ENCODE data around the gene STRADA.

Gene STRADA, protein sequence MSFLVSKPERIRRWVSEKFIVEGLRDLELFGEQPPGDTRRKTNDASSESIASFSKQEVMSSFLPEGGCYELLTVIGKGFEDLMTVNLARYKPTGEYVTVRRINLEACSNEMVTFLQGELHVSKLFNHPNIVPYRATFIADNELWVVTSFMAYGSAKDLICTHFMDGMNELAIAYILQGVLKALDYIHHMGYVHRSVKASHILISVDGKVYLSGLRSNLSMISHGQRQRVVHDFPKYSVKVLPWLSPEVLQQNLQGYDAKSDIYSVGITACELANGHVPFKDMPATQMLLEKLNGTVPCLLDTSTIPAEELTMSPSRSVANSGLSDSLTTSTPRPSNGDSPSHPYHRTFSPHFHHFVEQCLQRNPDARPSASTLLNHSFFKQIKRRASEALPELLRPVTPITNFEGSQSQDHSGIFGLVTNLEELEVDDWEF

DNA sequence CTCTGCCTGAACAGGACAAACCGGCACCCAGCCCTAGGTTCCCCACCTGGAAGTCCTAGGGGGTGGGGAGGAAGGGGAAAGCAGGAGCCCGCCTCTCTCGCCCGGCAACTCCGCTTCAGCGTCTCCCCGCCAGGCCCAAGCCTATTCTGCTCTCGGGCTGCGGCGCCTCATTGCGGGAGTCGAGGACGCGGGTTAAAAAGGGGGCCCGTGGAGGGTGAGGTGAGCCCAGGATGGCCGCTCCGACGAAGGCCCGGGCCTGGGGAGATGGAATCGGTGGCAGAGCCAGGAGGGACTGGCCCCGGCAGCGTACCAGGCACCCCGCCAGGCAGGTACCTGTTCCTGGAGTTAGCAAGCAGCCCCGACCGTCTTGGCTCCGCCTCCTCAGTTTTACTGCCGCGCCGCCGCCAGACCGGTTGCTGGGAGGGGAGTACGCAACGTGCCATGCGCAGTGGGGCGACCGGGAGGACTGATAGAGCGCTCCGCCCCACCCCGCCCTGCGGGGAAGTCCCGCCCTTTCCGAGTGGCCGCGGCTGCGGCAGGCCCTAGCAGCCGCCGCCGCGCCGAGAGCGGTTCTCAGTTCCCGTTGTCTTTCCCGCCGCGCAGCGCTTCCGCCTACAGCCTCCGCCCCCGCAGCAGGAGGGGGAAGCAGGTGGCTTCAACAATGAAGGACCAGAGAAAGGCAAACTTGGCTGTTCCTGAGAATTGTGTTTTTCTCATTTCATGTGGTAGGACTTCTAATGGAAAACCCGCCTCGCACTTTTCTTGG is at the start of gene STRADA:
Gene STRADA (minus strand): TSS at position 392 of the 766 bp plus-strand sequence. CDS start 13,430 bp downstream, outside the sequence.
- peak; percentile 97 to 99 for DNase-seq (ENCODE audit: extremely low read depth in 1 of 2, low read depth in 1 of 2)

DNA sequence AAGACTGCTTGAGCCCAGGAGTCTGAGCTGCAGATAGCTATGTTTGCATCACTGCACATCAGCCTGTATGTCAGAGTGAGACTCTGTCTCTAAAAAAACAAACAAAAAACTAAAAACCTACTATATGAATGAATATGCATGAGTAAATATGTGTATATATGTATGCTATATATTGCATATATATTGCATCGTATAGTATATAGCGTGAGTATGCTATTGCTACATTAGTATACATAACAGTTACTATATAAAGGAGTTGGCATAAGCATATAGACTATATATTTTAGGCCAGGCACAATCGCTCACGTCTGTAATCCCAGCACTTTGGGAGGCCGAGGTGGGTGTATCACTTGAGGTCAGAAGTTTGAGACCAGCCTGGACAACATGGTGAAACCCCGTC is 48.5 kb upstream of the STRADA start:
- DNase-seq (ENCODE audit: extremely low read depth in 1 of 2, low read depth in 1 of 2) = no peak

DNA sequence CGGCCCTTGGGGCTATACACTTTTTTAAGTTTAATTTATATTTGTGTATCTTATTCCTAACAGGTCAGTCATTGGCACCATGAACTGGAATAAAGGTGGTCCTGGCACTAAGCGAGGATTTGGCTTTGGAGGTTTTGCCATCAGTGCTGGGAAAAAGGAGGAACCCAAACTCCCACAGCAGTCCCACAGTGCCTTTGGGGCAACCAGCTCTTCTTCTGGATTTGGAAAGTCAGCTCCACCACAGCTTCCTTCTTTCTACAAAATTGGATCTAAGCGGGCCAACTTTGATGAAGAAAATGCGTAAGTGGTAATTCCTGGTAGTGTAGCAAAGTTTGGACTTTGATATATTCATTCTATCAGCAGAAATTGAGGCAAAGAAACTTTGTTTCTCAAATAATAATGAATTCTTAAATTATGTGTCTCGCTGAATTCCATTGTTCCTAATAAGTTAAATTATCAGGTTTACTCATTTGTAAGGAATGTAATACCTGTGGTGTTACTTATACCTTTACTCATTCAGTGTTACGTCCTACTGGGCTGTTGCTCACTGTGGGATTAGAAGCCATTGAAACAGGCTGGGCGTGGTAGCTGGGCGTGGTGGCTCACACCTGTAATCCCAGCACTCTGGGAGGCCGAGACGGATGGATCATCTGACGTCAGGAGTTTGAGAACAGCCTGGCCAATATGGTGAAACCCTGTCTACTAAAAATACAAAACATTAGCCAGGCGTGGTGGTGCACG is 45.5 kb upstream of the STRADA start:
- no peak for DNase-seq (ENCODE audit: extremely low read depth in 1 of 2, low read depth in 1 of 2)

DNA sequence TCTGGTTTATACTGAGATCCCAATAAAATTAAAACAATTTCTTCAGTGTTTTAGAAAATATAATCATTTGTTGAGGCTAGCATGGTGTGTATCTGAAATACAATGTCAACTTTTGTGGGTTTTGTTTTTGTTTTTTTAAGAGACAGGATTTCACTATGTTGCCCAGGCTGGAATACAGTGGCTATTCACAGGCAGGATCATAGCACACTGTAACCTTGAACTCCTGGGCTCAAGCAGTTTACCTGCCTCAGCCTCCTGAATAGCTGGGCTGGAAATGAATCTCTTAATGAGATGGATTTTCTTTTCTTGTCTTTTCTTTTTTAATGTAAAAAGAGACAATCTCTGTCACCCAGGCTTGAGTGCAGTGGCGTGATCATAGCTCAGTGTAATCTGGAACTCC is 44.5 kb upstream of the STRADA start:
- DNase-seq (ENCODE audit: extremely low read depth in 1 of 2, low read depth in 1 of 2) = no peak

DNA sequence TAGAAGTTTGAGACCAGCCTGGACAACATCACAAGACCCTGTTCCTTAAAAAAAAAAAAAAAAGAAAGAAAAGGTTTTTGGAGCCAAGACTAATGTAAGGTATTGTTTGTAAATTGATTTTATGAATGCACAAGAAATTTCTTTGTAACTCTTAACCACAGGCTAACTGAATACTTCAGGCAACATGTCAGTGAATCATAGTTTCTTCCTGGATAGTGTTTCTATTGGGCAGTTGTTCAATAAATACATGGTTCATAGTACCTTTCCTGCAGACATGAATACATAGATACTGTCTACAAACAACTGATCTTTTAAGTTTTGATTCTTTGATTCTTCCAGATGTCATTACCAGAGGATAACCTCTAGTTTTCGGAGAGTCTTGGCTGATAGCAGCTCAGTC is 44.0 kb upstream of the STRADA start:
- DNase-seq (ENCODE audit: extremely low read depth in 1 of 2, low read depth in 1 of 2) = no peak

DNA sequence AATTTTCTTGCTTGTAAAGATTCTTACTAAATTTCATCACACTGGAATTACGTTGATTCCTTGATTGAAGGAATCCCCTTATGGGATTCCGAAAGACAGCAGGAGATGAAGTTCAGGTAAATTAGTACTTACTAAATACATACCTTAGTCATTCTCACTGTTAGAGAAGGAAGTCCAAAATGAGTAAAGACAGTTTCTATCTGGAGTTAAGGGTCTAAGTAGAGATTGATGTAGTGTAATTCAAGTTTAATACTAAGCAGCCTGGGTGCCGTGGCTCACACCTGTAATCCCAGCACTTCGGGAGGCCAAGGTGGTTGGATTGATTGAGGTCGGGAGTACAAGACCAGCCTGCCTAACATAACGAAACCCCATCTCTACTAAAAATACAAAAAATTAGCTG is 41.9 kb upstream of the STRADA start:
- no peak for DNase-seq (ENCODE audit: extremely low read depth in 1 of 2, low read depth in 1 of 2)

DNA sequence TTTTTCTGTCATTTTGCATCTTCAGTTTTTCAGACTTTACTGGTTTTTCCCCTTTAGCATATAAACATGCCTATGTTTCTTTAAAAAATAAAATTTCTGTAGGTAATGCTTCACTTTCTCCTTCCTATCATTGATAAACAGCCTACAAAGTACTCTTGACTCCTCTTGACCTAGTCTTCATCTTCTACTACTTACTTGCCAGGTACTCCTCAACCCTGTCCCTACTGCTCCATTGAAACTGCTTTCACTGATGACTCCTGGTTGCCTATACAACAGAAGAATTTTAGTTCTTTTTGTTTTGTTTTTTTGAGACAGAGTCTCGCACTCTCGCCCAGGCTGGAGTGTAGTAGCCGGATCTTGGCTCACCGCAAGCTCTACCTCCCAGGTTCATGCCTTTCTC is 39.3 kb upstream of the STRADA start:
- no peak for DNase-seq (ENCODE audit: extremely low read depth in 1 of 2, low read depth in 1 of 2)

DNA sequence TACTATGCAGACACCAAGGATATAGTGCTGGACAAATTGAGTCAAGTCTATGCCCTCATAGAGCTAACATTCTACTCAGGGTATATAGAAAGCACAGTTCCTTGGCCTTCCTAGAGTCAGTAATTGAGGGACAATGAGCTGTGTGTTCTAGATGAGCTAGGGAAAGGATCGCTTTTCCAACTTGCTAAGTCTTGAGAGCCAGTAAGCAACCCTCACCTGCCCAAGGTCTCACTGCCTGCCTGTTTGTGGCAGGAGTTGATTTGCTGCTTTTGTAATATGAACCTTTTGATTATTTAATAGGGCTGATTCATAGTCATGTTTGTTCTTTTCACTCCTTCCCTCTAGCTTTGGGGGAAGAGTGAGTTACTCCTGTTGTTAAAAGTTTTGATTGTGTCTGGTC is 38.9 kb upstream of the STRADA start:
- DNase-seq (ENCODE audit: extremely low read depth in 1 of 2, low read depth in 1 of 2) = no peak

DNA sequence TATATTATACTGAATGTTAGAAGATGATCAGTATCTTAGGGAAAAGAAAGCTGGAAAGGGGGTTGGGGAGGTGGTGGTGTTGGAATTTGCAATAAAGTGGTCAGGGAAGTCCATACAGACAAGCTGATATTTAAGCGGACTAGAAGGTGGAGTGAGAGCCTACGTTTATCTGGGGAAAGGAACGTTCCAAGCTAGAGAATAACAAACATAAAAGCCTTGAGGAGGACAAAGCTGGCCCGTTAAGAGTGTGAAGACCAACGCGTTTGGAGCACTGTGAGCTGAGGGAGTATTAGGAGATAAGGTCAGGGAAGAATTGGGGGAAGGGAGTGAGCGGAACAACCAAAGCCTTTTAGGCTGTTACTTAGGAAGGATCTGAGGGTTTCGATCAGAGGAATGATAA is 33.8 kb upstream of the STRADA start:
- DNase-seq (ENCODE audit: extremely low read depth in 1 of 2, low read depth in 1 of 2) = no peak

DNA sequence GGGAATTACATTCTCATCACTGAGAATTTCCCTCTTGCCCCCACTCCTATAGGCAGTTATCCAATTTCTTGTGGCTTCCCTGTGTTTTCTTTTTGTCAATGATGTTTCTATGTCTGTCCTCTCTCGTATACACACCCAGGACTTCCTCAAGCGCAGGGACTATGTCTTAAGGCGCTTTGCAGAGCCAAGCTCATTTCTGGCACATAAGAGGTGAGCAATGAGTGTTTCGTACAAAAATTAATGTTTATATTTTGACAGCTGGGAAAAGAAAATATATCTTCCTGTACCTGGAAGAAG is 33.3 kb upstream of the STRADA start:
- no peak for DNase-seq (ENCODE audit: extremely low read depth in 1 of 2, low read depth in 1 of 2)

DNA sequence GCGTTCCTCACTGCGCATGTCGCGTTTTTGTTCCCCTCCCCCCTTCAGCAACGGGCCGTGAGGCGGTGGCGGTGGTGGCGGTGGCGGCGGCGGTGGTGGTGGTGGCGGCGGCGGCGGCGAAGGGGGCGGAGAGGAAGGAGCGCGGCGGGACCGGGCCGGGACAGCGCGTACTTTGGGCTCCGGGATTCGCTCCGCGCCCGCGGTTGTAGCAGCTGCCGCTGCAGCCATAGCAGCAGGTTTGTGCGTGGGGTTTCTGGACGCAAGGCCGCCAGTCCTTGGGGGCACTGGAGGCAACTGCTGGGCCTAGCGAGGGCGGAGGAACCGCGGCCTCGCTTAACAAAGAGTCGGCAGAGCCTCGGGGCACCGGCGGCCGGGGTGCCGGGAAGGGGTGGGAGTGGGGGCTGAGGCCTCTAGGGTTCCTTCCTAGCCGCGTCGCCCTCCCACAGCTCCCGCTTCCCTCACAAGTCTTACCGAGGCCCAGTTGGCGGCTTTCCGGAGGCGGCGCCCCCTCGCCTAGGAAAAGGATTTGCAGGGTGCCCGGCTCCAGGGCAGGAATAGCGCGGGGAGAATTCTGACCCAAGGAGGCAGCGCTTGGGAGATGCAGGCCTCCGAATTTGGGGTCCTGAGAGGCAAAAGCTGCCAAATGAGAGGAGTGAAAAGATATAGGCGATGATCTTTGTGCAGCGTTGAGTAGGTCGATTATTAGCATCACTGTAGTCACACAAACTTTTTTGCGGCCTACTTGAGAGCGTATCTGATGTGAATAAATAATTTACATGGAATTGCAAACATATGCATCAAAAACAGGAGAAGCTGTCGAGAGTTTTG is 32.8 kb upstream of the STRADA start, which contains the start of gene DDX42:
Gene DDX42 (plus strand): TSS at position 30 of the 828 bp plus-strand sequence. CDS start 12,880 bp downstream, outside the sequence.
- DNase-seq (ENCODE audit: extremely low read depth in 1 of 2, low read depth in 1 of 2) = peak; percentile 77 to 80

DNA sequence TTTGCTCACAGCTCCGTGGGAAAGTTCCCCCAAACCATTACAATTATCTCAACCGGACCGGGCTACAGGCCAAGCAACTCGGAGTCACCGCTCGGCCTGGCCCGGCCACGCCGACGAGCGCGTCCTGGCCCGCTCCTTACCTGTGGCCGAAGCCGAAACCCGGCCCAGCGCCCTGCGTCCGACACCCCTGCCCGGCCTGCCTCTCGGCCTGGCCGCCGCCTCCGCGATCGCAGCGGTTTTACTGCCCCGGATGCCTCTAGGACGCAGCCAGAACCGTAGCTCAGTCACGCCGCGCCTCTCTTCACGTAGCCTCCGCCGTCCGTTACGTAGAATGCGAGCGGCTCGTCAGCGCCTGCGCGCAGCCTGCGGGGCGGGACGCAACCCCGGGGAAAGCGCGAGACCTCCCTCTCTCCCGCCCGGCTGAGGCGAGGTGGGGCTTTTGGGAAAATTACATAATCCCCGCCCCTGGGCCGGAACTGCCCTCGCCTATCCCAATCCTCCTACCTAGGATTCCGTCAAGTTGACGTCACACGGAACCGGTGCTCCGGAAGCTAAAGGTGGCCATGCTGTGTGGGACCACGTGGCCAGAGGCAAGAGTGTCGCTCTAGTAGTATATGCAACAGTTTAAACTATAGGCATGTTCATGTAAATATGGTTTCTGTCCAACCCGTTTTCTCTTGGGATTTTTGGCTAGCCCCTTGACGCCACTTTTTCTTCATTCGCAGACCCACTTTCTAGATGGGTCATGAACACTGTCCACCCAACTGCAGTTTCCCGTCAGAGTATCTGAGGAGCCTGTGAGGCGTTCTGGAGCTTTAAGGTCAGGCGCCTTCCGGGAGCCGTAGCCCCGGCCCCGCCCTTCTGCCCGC is 31.9 kb upstream of the STRADA start, which contains the start of gene CCDC47:
Gene CCDC47 (minus strand): TSS at position 326 of the 869 bp plus-strand sequence. CDS start 7,422 bp downstream, outside the sequence.
- DNase-seq (ENCODE audit: extremely low read depth in 1 of 2, low read depth in 1 of 2) = peak; percentile 94 to 96

DNA sequence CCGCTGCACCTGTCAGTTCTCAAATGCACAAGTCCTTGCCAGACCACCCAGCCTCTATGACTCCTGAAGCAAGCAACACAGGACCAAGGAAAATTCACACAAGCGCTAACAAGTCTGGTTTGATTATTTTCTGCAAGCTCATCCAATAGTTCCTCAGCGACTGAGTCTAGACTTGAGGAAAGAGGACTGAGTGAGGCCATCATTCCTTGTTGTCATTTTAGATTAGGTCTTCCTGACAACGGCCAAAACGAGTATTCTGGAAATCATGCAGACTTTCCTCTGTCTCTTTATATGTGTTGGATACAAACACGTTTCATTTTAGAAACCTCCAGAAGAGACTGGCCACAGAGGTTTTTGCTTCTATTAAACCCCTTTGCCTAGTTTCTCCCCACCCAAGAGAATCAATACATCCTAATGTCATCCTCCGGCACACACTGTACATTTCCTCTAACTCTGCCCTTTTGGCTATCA is 31.2 kb upstream of the STRADA start:
- DNase-seq (ENCODE audit: extremely low read depth in 1 of 2, low read depth in 1 of 2) = no peak

DNA sequence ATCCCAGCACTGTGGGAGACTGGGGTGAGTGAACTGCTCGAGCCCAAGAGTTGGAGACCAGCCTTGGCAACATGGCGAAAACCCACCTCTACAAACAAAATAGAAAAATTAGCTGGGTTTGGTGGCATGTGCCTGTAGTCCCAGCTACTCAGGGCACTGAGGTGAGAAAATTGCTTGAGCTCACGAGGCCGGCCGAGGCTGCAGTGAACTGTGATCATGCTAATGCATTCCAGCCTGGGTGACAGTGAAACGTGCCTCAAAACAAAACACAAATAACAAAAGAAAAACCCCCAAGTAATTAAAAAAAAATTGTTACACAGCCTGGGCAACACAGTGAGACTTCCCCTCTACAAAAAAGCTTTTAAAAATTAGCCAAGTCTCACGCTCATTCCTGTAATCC is 26.8 kb upstream of the STRADA start:
- DNase-seq (ENCODE audit: extremely low read depth in 1 of 2, low read depth in 1 of 2) = no peak

DNA sequence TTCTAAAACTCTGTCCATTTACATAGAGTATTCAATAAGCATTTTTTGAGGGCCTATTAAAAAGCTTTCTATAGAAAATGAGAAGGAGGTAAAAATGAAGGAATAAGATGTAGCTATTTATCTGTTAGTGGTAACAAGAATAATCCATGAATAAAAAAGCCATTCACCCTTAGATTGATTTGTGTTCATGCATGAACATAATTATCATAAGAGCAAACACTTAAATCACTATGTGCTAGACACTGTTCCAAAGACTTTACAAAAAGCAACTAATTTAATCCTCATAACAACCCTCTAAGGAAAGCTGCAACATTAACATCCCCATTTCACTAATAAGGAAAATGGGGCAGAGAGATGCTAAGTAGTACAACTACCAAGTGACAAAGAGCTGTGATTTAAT is 25.2 kb upstream of the STRADA start:
- no peak for DNase-seq (ENCODE audit: extremely low read depth in 1 of 2, low read depth in 1 of 2)

DNA sequence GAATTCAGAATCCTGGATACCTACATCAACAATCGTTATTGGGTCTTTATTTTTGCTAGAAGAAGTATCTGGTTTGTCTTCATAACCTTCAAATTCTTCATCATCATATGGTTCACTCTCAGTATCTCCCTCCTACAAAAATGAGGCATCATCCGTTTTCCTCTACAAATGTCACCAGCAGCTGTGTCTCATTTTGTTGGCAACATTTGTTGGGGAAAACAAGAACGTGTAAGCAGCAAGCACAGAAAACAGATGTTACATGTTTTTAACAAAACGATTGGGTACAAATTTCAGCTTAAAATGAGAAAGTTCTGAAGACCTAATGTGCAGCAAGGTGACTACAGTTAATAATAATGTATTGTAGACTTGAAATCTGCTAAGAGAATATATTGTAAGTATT is 23.1 kb upstream of the STRADA start:
- DNase-seq (ENCODE audit: extremely low read depth in 1 of 2, low read depth in 1 of 2) = no peak

DNA sequence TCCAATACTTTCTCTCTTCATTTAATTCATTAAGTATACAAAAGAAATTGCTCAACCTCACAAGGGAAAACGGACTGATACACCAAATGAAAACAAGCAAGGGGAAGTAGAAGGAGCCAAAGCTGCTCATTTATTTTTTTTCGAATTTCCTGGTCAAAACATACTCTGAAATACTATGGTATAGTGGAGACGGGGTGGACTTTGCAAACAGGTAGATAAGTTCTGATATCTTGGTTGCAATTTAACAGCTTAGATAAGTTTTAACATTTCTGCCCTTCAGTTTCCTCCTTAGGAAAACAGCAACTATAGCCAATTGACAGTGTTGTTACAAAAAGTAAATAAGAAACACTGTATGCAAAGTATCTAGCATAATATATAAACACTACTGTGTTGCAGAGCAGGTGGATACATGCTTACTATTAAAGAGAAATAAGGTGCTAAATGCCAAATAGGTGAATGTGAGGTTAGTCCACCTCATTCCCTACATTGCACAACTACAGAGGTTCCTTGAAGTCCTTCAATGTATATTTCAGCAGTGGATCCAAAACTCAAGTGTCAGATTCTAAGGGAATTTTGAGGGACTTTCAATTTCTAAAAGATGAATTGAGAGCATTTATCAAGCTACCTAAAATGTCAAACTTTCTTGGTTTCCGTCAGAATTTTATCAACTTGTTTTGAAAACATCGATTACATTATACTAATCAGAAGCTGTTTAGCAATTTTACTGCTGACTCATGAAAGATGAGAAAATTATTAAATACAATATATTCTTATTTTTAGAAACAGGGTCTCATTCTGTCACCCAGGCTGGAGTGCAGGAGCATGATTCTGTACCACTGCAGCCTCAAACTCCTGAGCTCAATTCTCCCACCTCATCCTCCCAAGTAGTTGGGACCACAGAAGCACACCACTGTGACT is 20.8 kb upstream of the STRADA start:
- no peak for DNase-seq (ENCODE audit: extremely low read depth in 1 of 2, low read depth in 1 of 2)

DNA sequence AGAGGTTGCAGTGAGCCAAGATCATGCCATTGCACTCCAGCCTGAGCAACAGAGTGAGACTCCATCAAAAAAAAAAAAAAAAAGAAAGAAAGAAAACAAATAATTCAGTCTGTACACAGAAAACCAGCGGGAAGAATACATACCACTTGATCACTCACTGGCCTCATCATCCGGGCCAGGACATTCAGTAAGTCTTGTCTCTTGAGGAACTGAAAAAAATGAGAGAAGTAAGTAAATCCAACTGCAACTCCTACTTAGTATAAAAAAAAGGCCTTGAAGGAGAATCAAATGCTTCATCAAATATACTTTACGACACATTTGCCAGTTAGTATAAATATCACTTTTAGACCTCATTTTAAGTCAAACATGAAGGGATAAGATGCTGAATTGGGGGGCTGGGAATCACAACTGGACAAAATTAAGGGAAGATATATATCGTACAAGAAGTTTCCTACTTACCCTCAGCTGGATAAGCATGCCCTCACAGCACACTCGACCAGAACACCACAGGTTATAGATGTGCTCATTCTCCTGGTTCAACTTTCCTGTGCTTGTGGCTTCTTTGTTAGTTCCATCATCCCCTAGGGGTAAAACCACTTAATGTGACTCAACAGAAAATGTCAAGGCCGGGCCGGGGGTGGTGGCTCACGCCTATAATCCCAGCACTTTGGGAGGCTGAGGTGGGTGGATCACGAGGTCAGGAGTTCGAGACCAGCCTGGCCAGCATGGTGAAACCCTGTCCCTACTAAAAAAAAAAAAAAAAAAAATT is 19.4 kb upstream of the STRADA start:
- DNase-seq (ENCODE audit: extremely low read depth in 1 of 2, low read depth in 1 of 2) = no peak
